HG02870 (cell line): ENCODE results near the gene ACOT11.

Experiments used
- ATAC-seq: cut with Tn5 transposase; IDR thresholded peaks from one replicate; pipeline ENCODE4 v1.9.1; 2021; ENCODE audit warnings: mild to moderate bottlenecking, moderate library complexity; ENCODE audit not compliant: unreplicated experiment

The ACOT11 gene

GRCh38 chr1:54559771-54560231 is 11.8 kb downstream of the ACOT11 start:
- ATAC-seq = no peak

GRCh38 chr1:54564312-54565112 is 16.5 kb downstream of the ACOT11 start:
- ATAC-seq = no peak

GRCh38 chr1:54565113-54565501 is 17.1 kb downstream of the ACOT11 start:
- ATAC-seq = no peak

- no peak for ATAC-seq
These were observed 18.6 kb downstream of the ACOT11 start for GRCh38 chr1:54566438-54567141.

- ATAC-seq = no peak
These were observed 19.9 kb downstream of the ACOT11 start for GRCh38 chr1:54567961-54568360.

GRCh38 chr1:54569339-54569738 is 21.3 kb downstream of the ACOT11 start:
- ATAC-seq = no peak

GRCh38 chr1:54570161-54570560 is 22.1 kb downstream of the ACOT11 start:
- no peak for ATAC-seq

- no peak for ATAC-seq
These were observed 23.3 kb downstream of the ACOT11 start for GRCh38 chr1:54571326-54571725.

- no peak for ATAC-seq
These were observed 23.9 kb downstream of the ACOT11 start for GRCh38 chr1:54571803-54572541.

GRCh38 chr1:54572542-54572850 is 24.5 kb downstream of the ACOT11 start:
- ATAC-seq = no peak

GRCh38 chr1:54574158-54574778 is 26.2 kb downstream of the ACOT11 start:
- no peak for ATAC-seq

- ATAC-seq = no peak
These were observed 27.1 kb downstream of the ACOT11 start for GRCh38 chr1:54575161-54575560.

- ATAC-seq = no peak
These were observed 27.7 kb downstream of the ACOT11 start for GRCh38 chr1:54575605-54576290.

- no peak for ATAC-seq
These were observed 29.6 kb downstream of the ACOT11 start for GRCh38 chr1:54577612-54578011.

GRCh38 chr1:54579337-54579781 is 31.3 kb downstream of the ACOT11 start:
- no peak for ATAC-seq

GRCh38 chr1:54580856-54581550 is 33.0 kb downstream of the ACOT11 start:
- ATAC-seq = no peak

GRCh38 chr1:54581621-54582035 is 33.6 kb downstream of the ACOT11 start:
- no peak for ATAC-seq

GRCh38 chr1:54582566-54583306 is 34.7 kb downstream of the ACOT11 start:
- ATAC-seq = no peak

- no peak for ATAC-seq
These were observed 35.3 kb downstream of the ACOT11 start for GRCh38 chr1:54583307-54583686.
